ENCODE data around the gene PBOV1.

Gene PBOV1

GRCh38 chr6:138241381-138241780, 23.1 kb upstream of the PBOV1 start:
- Histone ChIP-seq H3K4me3 (ENCODE audit: low read depth, low read length) (no peak overlapping the region), H3K4me1 (ENCODE audit: control insufficient read depth, insufficient read depth, low read length) (no peaks in the 10 kb centered on the region), H3K9me3 (ENCODE audit: control insufficient read depth, insufficient read depth, low read depth, low read length) (no peaks in the 10 kb centered on the region), H3K27ac (ENCODE audit: extremely low read depth, low read depth, low read length) (no peak overlapping the region), H3K36me3 (ENCODE audit: control insufficient read depth in 2 of 2, insufficient read depth in 1 of 2, low read length in 2 of 2) (peaks cover 0 to 8% of the 10 kb centered on the region in 2 experiments; a peak in 2 of 3 replicates)
- ChIA-PET CTCF (no interaction called here), POLR2A (no interaction called here)
- TF ChIP-seq ZNF2 (tag by site-specific recombination; IDR thresholded peaks at IDR 0.05) (no peak), ZBTB21 (tag by site-specific recombination; IDR thresholded peaks at IDR 0.05) (no peak), ZNF48 (tag by site-specific recombination; IDR thresholded peaks at IDR 0.05) (no peak), ZBTB1 (tag by site-specific recombination; IDR thresholded peaks at IDR 0.05) (no peak), CTCF (tag by site-specific recombination; IDR thresholded peaks at IDR 0.05) (no peak), SCRT2 (tag by site-specific recombination; IDR thresholded peaks at IDR 0.05) (peak; percentile 81), SCRT1 (tag by site-specific recombination; IDR thresholded peaks at IDR 0.05; ENCODE audit: borderline replicate concordance) (peak; percentile 79), ZNF626 (tag by site-specific recombination; IDR thresholded peaks at IDR 0.05) (no peak), ZNF398 (tag by site-specific recombination; IDR thresholded peaks at IDR 0.05) (no peak)

GRCh38 chr6:138240476-138241245, 22.4 kb upstream of the PBOV1 start:
- H3K9me3 ChIP-seq (ENCODE audit: control insufficient read depth, insufficient read depth, low read depth, low read length), result no peaks in the 10 kb centered on the region
- no peaks in the 10 kb centered on the region for H3K4me1 ChIP-seq (ENCODE audit: control insufficient read depth, insufficient read depth, low read length)
- no peak overlapping the region for H3K4me3 ChIP-seq (ENCODE audit: low read depth, low read length)
- CTCF ChIA-PET, result interaction anchor here (1.2 to 1.8 kb wide), 2 partner anchors 47 to 269 kb away, joined by 3 to 4 read pairs; no protein-coding TSS in a partner anchor
- H3K36me3 ChIP-seq (ENCODE audit: control insufficient read depth in 2 of 2, insufficient read depth in 1 of 2, low read length in 2 of 2), result peaks cover 0 to 4% of the 10 kb centered on the region in 2 experiments; a peak in 2 of 3 replicates
- no peak for TF ChIP-seq SETDB1 (IDR thresholded peaks at IDR 0.05; ENCODE audit: insufficient read length, low read length)
- no peak for TF ChIP-seq ZNF157 (tag by site-specific recombination; IDR thresholded peaks at IDR 0.05)
- no peak for TF ChIP-seq ZNF513 (tag by site-specific recombination; IDR thresholded peaks at IDR 0.05)
- no peak for TF ChIP-seq SP2 (tag by site-specific recombination; IDR thresholded peaks at IDR 0.05)
- TF ChIP-seq MZF1 (tag by site-specific recombination; IDR thresholded peaks at IDR 0.05; ENCODE audit: borderline replicate concordance), result no peak
- TF ChIP-seq ZBTB49 (tag by site-specific recombination; IDR thresholded peaks at IDR 0.05; ENCODE audit: low read depth), result no peak
- no peak for TF ChIP-seq ZNF558 (tag by site-specific recombination; IDR thresholded peaks at IDR 0.05)
- TF ChIP-seq ZNF112 (tag by site-specific recombination; IDR thresholded peaks at IDR 0.05), result no peak
- TF ChIP-seq ZBTB44 (tag by site-specific recombination; IDR thresholded peaks at IDR 0.05), result no peak
- TF ChIP-seq ZNF585B (tag by site-specific recombination; IDR thresholded peaks at IDR 0.05), result no peak
- TF ChIP-seq ZNF473 (tag by site-specific recombination; IDR thresholded peaks at IDR 0.05), result no peak
- POLR2A ChIA-PET, result no interaction called here
- no peak overlapping the region for H3K27ac ChIP-seq (ENCODE audit: extremely low read depth, low read depth, low read length)
